HG03558 (cell line): ENCODE results near the gene CNGA2.

Source experiments
- ATAC-seq: cut with Tn5 transposase; IDR thresholded peaks from one replicate; pipeline ENCODE4 v1.9.1; 2021; ENCODE audit warnings: moderate number of reproducible peaks; ENCODE audit not compliant: unreplicated experiment; ENCODE audit errors: extremely low read depth

CNGA2 gene

DNA sequence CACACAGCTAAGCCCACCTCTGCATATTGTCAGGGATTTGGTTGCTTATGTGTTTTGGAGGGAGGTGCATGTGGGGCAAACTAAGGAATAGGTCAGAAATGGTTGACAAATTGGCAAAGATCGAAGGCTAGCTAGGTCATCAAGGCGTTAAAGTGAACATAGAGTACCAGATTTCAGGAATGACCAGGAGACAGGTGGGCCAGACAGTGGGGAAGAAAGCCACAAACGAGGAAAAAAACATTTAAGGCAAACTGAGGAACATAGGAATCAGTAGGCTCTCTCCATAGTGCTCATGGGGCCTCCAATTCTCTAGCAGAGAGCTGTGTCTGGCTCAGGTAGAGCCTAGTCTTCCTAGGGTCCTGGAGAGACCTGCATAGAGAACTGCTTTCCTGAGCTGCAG lies 57.4 kb downstream of the CNGA2 start:
- ATAC-seq = no peak

DNA sequence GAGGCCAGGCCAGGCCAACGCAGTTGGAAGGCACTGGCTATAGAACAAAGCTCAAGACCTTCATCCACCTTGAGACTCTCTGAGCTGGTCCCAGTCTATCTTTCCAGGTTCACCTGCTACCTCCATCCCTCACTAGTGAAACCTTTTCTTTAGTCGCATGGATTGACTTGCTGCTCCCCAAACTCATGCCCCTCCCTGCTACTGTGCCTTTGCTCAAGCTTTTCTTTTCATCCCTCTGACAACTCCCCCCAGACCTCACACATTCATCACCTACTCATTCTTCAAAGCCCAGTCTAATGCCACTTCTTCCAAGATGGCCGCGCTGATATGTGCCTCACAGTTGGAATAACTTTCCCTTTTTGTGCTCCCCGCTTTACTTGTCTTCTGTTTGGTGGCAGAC lies 58.0 kb downstream of the CNGA2 start:
- ATAC-seq = no peak

DNA sequence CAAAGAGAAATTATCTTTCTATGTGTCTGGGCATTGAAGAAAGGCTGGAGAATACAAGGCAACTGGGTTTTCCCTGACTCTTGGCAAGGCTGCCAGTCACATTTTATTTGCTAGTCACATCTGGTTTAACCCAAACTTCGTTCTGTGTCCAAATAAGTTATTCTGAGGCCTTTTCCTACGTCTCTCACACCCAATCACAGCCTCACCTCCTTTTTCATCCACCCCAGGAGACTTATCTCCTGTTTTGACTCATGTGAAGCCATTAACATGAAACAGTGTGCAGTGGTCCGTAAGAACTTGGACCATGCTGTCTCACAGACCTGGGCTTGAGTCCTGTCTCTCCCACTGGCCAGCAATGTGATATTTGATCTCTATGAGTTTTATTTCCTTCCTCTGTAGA lies 59.3 kb downstream of the CNGA2 start:
- ATAC-seq = no peak
